T-helper 1 cell treated with Interleukin-12 subunit alpha and Interleukin-12 subunit beta and Interleukin-4 antibody, amounts not matched to agents 30 μg/mL and 1 μg/mL, for 36 hours (primary cell): ENCODE measurements around the gene PRAMEF9.
"Not testable (repeated sequence)": the region's sequence is repeated elsewhere in the genome, so short reads cannot be mapped to it uniquely, and the experiment has no call there.

Source experiments
- H3K27ac Mint-ChIP-seq: one replicate; pipeline ENCODE4 v1.8.0; 2021; ENCODE audit warnings: mild to moderate bottlenecking, mixed read lengths
- H3K27me3 Mint-ChIP-seq: one replicate; pipeline ENCODE4 v1.8.0; 2021; ENCODE audit warnings: low read depth, mixed read lengths
- H3K36me3 Mint-ChIP-seq: one replicate; pipeline ENCODE4 v1.8.0; 2021; ENCODE audit warnings: low read depth, mixed read lengths
- H3K4me1 Mint-ChIP-seq: one replicate; pipeline ENCODE4 v1.8.0; 2021; ENCODE audit warnings: low read depth, mixed read lengths
- H3K4me3 Mint-ChIP-seq: one replicate; pipeline ENCODE4 v1.8.0; 2021; ENCODE audit warnings: mild to moderate bottlenecking, moderate library complexity, mixed read lengths
- H3K9me3 Mint-ChIP-seq: one replicate; pipeline ENCODE4 v1.8.0; 2021; ENCODE audit warnings: mixed read lengths

The PRAMEF9 gene

DNA sequence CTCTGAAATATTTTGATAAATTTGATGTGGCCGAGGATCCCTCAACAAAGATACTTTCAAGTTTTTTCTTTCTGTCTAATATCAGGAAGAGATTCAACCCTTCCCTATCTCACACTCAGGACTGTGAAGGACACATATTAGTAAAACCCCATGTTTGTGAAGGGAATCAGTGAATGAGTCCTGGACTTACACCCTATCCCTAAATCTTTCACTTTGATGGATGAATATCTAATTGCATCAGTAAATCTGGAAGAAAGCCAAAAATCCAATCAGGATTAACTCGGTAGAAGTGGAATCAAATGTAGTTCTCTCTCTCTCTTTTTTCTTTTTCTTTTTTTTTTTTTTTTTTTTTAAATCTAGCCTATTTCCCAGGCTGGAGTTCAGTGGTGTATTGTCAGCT is at the start of gene PRAMEF9:
Gene PRAMEF9, plus strand, starts transcription at position 301 of the 400 bp plus-strand sequence. CDS start 3,433 bp downstream, outside the sequence.
- H3K4me3 Mint-ChIP-seq, result not testable (repeated sequence)

DNA sequence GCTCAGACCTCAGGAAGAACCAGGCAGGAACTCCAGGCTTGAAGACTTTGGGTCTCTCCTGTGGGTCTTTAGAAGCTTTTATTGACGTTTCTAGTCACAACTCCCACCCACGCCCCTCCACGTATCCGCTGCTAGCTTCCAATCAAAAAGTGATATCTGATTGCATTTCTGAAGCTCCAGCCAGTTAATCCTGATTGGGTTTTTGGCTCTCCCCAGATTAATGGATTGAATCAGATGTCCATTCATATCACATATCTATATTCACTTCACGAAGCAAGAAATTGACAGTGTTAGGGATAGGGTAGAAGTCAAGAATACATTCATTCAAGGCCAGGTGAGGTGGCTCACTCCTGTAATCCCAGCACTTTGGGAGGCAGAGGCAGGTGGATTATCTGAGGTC is 15.7 kb upstream of the PRAMEF9 start, which contains the start of gene PRAMEF26:
Gene PRAMEF26, minus strand, starts transcription at position 101 of the 400 bp plus-strand sequence. CDS start 2,914 bp downstream, outside the sequence.
- not testable (repeated sequence) for H3K36me3 Mint-ChIP-seq, H3K4me1 Mint-ChIP-seq, H3K27ac Mint-ChIP-seq, H3K27me3 Mint-ChIP-seq, H3K4me3 Mint-ChIP-seq, H3K9me3 Mint-ChIP-seq

More for the DNA sequence above, at the start of gene PRAMEF9:
- not testable (repeated sequence) for H3K36me3 Mint-ChIP-seq, H3K9me3 Mint-ChIP-seq, H3K27ac Mint-ChIP-seq, H3K27me3 Mint-ChIP-seq, H3K4me1 Mint-ChIP-seq

- H3K27me3 Mint-ChIP-seq, H3K36me3 Mint-ChIP-seq, H3K27ac Mint-ChIP-seq, H3K4me3 Mint-ChIP-seq, H3K9me3 Mint-ChIP-seq, H3K4me1 Mint-ChIP-seq: not testable (repeated sequence)
Observed at GRCh38 chr1:13165531-13165930, 6.1 kb upstream of the PRAMEF9 start, which contains the start of gene HNRNPCL4. HNRNPCL4 (minus strand) TSS chr1:13165631; CDS start chr1:13165467, 164 bp downstream.

- H3K4me3 Mint-ChIP-seq, H3K9me3 Mint-ChIP-seq, H3K27ac Mint-ChIP-seq, H3K36me3 Mint-ChIP-seq, H3K4me1 Mint-ChIP-seq, H3K27me3 Mint-ChIP-seq: not testable (repeated sequence)
Observed at GRCh38 chr1:13201309-13201708, 29.7 kb downstream of the PRAMEF9 start, which contains the start of gene PRAMEF13. PRAMEF13 (minus strand) TSS chr1:13201409; CDS start chr1:13199589, 1,820 bp downstream.

DNA sequence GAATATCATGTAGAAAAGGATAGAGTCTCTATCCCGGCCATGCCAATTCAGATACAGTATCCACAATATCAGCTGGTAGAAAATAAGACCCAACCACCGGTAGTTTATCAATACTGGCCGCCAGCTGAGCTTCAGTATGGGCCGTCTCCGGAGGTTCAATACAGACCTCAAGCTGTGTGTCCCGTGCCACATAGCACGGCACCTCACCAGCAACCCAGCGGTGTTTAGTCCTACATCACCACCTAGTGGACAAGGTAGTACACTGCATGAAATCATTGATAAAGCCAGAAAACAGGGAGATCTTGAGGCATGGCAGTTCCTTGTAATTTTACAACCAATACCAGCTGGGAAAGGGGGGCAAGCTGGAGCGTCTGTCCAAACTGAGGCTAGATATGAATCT is 37.1 kb downstream of the PRAMEF9 start:
- H3K27ac Mint-ChIP-seq, H3K9me3 Mint-ChIP-seq, H3K4me1 Mint-ChIP-seq, H3K4me3 Mint-ChIP-seq, H3K36me3 Mint-ChIP-seq, H3K27me3 Mint-ChIP-seq: not testable (repeated sequence)

GRCh38 chr1:13216619-13217018 is 45.0 kb downstream of the PRAMEF9 start:
- H3K27ac Mint-ChIP-seq, H3K9me3 Mint-ChIP-seq, H3K36me3 Mint-ChIP-seq, H3K27me3 Mint-ChIP-seq, H3K4me1 Mint-ChIP-seq, H3K4me3 Mint-ChIP-seq: not testable (repeated sequence)

- not testable (repeated sequence) for H3K27ac Mint-ChIP-seq
Observed at GRCh38 chr1:13219203-13219602, 47.6 kb downstream of the PRAMEF9 start.

DNA sequence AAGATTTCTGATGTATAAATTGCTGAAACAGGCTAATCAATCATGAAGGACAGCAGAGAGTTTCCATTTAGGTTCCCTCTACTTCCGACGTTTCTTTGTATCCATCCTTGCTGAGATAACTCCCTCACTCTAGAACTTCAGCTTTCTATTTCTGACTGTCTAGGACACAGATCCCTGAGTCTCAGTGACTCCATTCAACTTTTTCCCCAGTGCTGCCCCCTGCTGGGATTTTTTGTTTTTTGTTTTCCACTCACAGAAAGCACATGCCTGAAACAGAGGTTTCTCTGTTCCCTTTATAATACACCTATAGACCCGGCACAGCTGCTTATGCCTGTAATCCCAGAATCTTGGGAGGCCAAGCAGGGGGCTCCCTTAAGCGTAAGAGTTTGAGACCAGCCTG is 51.1 kb downstream of the PRAMEF9 start:
- H3K27me3 Mint-ChIP-seq, H3K9me3 Mint-ChIP-seq, H3K27ac Mint-ChIP-seq, H3K36me3 Mint-ChIP-seq, H3K4me3 Mint-ChIP-seq, H3K4me1 Mint-ChIP-seq: not testable (repeated sequence)

More at GRCh38 chr1:13219203-13219602, 47.6 kb downstream of the PRAMEF9 start:
- not testable (repeated sequence) for H3K4me1 Mint-ChIP-seq, H3K4me3 Mint-ChIP-seq, H3K36me3 Mint-ChIP-seq, H3K9me3 Mint-ChIP-seq, H3K27me3 Mint-ChIP-seq

GRCh38 chr1:13224480-13225060 is 52.9 kb downstream of the PRAMEF9 start:
- Mint-ChIP-seq H3K4me1 (no peaks in the 10 kb centered on the region), H3K4me3 (no peak overlapping the region), H3K27me3 (no peaks in the 10 kb centered on the region), H3K36me3 (no peaks in the 10 kb centered on the region), H3K27ac (no peak overlapping the region), H3K9me3 (no peaks in the 10 kb centered on the region)

GRCh38 chr1:13225675-13226204 is 54.1 kb downstream of the PRAMEF9 start, which contains the start of gene PRAMEF18:
PRAMEF18 (minus strand) TSS chr1:13226154; CDS start chr1:13226106, 48 bp downstream.
- H3K27ac Mint-ChIP-seq, H3K36me3 Mint-ChIP-seq, H3K9me3 Mint-ChIP-seq, H3K4me3 Mint-ChIP-seq, H3K27me3 Mint-ChIP-seq, H3K4me1 Mint-ChIP-seq: not testable (repeated sequence)

DNA sequence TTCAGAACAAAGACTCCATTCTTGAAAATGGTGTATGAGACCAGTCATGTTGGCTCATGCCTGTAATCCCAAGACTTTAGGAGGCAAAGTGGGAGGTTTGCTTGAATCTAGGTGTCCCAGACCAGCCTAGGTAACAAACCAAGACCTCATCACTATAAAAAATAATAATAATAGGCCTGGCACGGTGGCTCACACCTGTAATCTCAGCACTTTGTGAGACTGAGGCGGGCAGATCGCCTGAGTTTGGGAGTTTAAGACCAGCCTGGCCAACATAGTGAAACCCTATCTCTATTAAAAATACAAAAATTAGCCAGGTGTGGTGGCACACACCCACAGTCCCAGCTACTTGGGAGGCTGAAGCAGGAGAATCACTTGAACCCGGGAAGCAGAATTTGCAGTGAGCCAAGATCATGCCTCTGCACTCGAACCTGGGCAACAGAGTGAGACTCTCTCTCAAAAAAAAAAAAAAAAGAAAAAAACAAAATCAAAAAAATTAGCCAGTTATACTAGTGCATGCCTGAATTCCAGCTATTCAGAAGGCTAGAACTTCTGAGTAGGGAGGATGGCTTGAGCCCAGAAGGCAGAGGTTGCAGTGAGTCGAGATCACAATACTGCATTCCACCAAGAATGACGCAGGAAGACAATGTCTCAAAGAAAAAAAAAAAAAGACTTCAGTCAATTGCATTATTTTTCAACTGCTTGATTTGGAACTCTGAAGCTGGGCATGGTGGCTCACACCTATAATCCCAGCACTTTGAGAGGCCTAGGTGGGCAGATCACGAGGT is 55.8 kb downstream of the PRAMEF9 start:
- not testable (repeated sequence) for H3K4me3 Mint-ChIP-seq, H3K4me1 Mint-ChIP-seq, H3K36me3 Mint-ChIP-seq, H3K27me3 Mint-ChIP-seq, H3K9me3 Mint-ChIP-seq, H3K27ac Mint-ChIP-seq

DNA sequence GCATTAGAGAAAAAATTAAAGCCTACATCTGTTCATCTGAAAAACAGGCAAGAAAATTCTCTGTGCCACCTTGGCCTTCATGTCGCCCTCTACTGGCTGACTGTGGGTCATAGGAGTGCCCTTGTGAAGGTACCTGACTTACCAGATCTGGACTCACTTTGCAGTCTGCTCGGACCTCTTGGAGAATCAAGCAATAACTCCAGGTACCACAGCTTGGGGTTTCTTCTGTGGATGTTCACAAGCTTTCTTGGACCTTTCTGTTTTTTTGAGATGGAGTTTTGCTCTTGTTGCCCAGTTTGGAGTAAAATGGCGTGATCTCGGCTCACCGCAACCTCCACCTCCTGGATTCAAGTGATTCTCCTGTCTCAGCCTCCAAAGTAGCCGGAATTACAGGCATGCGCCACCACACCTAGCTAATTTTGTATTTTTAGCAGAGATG is 56.7 kb downstream of the PRAMEF9 start:
- no peaks in the 10 kb centered on the region for H3K4me1 Mint-ChIP-seq
- H3K36me3 Mint-ChIP-seq, result no peaks in the 10 kb centered on the region
- no peak overlapping the region for H3K27ac Mint-ChIP-seq
- H3K27me3 Mint-ChIP-seq, result no peaks in the 10 kb centered on the region
- no peak overlapping the region for H3K4me3 Mint-ChIP-seq
- H3K9me3 Mint-ChIP-seq, result no peaks in the 10 kb centered on the region
